ENCODE results near the gene AMHR2.

The AMHR2 gene

DNA sequence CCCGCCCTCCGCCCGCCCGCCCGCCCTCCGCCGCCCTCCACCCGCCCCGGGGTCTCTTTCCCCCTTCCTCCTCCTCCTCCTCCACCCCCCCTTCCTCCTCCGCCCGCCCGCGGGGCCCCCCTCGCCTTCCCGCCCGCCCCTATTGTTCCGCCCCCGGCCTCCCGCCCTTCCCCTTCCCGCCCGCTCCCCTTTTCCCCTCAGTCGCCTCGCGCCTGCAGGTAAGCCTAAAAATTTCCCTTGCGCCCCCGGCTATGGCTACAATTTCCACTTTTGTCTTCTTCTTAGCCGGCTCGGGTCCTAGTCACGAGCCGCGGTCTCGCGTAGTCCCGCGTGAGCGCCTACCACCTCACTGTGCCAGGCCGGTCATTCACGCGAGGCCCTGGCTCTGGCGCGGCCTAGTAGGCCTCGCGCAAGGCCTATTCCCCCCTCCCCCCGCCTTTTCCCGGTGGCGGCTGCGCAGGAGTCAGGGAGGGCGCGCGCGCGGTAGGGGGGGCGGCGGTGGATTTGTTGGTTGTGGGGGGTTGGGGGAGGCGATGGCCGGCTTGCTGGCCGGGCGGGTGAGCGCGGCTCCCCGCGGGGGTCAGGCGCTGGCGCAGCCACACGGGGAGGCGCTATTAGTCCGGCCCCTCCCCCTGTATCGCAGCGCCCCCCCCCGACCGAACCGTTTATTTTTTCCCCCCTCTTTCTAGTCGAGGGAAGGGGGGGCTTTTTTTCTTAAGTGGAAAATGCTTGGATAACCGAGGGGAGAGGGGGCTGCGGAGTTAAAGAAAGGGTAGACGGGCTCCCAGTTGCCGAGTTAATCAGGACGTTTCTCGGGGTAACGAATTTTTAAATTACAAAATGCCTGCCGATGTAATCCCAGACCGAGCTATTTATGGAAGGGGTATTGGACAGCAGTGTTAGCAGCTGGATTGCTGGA is 28.8 kb downstream of the AMHR2 start:
- DNase-seq (ENCODE audit: low read depth, low spot score): peak; percentile 41

DNA sequence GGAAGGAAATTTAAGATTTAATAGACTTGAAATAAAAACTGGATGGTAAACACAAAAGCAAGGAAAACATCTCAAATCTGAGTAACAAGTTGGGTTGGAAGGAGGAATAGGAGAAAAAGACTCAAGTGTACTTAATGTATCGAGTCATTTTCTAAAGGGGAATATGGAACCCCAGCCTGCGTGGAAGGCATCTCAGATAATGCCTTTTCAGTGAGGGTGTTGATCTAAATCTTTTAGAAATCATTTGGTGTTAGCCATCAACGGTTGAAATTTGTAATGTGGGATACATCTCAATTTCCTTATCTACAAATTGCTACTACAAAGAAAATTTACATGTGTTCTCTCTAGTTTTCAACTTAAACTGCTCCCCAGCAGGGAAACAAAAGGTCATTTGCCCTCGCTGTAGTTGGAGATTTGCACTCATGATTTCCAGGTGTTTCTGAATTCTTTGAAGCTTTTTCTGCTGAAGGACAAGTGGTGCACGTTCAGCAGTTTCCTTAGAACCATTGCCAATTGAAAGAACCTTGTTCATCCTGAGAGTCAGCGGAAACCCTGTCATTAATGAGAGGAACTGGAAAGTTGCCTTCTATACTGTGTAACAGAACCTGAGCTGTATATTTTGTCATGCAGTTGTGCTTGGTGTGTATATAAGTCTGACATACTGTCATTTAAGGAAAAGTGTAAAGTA is 30.4 kb downstream of the AMHR2 start:
- no peak for DNase-seq (ENCODE audit: low read depth, low spot score)

DNA sequence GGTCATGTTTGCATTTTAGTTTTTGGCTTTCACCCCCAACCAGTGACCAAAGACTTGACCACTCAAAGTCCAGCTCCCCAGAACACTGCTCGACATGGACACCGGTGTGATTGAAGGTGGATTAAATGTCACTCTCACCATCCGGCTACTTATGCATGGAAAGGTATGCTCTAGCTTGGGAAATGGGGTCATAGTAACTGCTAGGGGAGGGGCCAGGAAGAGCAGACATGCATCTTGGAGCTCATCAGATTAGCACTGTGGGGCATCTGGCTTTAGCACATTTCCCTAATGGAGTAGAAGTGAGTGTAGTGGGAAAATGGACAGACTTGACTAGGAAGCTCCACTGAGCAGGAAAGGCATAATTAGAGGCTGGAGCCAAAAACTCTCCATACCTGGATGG is 31.1 kb downstream of the AMHR2 start:
- DNase-seq (ENCODE audit: low read depth, low spot score): no peak

DNA sequence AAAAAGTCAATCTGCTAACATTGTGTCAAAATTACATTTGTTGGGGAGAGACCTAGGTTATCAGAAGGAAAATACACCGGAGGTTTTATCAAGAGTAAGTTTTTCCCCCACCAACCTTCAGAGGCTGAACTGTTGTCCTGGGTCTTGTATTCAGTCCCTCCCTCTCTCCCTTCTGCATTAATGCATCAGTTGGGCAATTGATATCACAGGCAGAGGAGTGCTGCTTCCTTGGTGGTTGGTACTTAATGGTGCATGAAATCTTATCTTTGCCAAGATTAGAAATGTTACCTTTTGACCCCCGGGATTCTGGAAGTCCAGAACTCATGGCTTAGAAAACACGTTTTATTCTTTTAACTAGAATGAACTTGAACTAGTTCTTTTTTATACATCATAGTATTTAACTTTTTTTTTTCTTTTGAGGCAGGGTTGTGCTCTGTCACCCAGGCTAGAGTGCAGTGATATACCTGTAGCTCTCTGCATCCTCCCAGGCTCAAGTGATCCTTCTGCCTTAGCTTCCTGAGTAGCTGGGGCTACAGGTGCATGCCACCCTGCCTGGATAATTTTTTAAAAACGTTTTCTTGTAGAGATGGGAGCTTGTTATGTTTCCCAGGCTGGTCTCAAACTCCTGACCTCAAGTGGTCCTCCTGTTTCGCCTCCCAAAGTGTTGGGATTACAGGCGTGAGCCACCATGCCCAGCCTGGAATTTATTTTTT is 33.2 kb downstream of the AMHR2 start:
- DNase-seq (ENCODE audit: low read depth, low spot score): no peak

DNA sequence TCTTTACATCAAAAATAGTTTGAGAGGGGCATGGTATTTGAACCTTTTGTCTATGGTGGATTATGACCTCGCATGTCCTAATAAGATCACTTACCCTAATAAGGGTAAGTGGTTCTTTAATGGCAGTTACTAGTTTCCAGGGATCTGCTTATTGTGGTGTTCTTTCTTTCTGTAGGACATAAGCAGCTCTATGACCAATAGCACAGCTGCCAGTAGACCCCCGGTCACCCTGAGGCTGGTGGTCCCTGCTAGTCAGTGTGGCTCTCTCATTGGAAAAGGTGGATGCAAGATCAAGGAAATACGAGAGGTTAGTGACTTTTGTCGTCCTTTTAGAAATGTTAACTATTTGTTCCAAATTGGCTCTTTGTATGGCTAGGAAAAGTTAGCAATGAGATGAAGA is 35.4 kb downstream of the AMHR2 start:
- DNase-seq (ENCODE audit: low read depth, low spot score): no peak

DNA sequence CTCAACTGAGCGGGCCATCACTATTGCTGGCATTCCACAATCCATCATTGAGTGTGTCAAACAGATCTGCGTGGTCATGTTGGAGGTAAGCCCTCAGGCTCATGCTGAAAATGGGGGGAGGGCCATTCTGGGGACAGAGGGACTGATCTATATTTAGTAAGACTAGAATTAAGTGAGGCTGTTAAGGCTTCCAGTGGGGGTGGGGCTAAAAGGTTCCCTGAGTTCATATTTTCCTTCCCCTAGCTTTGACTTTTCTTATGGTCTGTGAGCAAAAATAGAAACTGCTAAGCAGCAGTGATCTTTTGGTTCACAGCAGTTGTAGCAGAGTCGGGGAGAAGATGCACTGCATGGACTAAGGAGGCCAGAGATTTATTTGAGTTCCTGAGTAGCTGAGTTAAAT is 37.4 kb downstream of the AMHR2 start:
- no peak for DNase-seq (ENCODE audit: low read depth, low spot score)

DNA sequence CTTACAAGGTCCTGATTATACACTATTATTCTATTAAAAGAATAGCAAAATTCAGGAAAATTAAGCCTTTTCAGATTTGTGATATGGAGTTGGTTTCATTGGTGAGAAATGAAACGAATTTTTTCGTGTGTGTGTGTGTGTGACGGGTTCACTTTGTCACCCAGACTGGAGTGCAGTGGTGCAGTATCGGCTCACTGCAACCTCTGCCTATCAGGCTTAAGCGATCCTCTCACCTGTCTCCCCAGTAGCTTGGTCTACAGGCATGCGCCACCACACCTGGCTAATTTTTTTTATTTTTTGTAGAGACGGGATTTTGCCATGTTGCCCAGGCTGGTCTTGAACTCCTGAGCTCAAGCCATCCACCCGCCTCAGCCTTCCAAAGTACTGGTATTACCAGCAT is 37.9 kb downstream of the AMHR2 start:
- DNase-seq (ENCODE audit: low read depth, low spot score): no peak

DNA sequence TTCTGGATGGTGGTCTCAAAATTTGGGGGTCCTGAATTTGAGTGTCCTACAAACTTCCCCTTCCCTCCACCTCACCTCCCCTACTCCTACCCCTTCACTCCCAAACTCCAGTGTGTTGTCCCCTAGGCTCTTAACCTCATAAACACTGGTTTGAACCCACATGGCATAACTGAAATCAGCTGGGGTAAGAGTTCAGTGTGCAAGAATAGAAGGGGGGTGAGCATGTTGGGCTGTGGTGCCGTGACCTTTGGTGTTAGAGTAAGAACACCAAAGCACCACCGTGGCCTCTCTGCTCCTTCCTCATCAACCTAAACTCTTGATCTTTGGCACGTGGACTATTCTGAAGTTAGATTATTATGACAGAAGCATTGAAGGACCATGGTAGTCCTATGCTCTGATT is 39.3 kb downstream of the AMHR2 start:
- no peak for DNase-seq (ENCODE audit: low read depth, low spot score)

DNA sequence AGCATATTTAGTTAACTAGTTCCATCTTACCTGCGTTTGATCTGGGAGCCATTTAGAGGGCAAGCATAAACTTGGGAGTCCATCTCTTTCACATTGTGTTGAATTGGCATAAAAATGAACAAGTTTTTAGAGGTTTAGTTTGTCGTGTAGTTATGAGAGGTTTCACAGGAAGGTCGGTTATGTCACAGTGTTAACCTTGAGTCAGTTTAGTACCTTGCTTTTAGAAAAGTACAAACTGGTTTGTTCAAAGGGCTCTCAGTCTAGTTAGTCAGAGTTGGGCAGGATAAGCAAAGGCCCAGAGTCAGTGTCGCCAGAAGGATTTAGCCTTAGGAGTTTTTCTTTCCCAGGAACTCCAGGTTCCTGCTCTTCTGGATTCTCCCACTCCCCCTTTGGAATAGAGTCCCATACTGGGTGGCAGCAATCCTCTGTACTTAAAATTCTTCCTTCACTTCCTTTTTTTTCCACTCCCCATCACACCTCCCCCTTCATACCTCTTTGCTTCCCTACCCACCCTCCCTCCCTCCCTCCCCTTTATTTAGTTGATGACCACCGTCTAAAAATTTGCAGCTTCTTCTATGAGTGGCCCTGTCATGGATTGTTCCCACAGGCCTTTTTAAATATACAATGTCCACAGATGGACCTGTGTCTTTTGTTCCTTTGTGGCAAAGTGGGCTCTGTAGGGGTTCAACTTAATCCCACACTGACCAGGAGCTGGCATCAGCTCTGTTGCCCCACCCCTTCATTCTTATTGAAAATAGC is 40.3 kb downstream of the AMHR2 start:
- no peak for DNase-seq (ENCODE audit: low read depth, low spot score)

DNA sequence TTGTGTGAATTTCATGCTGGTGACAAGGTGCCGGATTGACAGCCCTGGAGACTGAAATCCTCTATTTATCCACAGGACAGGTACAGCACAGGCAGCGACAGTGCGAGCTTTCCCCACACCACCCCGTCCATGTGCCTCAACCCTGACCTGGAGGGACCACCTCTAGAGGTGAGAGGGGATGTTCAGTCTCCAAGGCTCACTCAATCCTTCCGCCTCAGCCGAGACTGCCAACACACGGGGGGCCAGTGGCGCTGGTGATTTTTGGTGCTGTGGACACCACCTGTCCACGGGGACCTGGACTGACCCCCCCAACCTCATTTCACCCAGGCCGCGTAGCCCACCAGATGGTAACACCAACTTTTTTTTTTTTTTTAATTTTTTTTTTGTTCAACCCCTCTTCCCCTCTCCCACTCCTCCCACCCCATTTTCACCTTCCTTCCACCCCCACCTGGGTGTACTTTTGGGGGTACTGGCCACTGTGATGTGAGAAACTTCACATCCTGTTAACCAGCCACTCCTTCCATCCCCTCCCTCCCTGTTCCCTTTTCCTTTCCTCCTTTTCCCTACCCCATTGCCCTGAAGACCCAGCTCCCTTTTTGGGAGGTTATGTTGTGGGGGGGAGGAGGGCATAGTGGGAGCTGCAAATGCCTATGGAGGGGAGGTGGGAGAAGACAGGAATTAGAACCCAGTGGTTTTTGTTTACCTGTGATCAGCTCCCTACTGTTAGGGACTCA is 41.2 kb downstream of the AMHR2 start:
- no peak for DNase-seq (ENCODE audit: low read depth, low spot score)

DNA sequence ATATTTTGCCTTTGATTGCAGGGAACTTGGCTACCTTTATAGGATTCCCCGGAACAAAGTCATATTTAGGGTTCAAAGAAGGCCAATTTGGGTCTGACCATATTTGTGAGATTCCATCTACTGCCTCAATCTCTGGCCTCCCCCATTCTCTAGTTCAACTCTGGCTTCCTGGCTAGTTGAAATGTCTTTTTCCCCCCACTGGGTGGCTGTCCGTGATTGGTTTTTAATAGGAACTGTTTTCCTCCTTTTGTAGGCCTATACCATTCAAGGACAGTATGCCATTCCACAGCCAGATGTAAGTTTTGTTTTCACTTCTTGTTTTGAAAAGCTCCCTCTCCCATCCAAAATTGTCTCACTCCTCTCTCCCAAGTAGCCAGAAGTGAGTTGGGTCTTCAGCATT is 42.0 kb downstream of the AMHR2 start:
- DNase-seq (ENCODE audit: low read depth, low spot score): no peak

DNA sequence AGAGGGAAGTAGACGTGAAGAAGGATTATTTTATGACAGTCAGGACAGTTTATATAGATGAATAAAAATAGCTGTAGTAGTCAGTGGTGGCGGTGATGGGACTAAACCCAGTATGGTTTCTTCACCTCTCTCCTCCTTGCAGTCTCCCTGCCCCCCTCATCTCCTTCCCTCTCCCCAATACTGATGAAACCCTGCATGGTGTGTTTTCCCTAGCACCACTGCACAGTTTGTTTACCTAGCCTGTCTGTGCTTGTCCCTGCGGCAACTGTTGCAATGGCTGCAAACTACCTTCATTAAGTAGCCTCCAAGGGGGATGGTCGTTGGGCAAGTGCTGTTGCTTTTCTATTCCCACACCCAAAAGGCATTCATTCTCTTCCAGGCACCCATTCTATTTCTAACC is 43.0 kb downstream of the AMHR2 start:
- no peak for DNase-seq (ENCODE audit: low read depth, low spot score)

DNA sequence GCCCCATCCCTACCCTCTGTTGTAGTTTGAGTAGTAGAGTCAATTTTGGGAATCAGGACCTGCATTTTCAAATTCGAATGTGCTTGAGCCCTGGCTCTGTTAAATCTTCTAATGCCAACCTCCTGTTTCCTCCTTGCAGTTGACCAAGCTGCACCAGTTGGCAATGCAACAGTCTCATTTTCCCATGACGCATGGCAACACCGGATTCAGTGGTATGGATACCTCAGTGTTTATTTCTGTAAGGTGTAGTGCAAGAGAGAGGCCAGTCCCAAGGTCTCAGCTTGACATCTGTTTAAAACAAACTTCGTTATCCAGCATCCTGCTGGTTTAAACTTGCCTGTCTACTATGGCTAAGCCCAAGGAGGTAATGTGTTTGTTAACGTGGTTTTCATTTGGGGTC is 43.4 kb downstream of the AMHR2 start:
- DNase-seq (ENCODE audit: low read depth, low spot score): no peak

DNA sequence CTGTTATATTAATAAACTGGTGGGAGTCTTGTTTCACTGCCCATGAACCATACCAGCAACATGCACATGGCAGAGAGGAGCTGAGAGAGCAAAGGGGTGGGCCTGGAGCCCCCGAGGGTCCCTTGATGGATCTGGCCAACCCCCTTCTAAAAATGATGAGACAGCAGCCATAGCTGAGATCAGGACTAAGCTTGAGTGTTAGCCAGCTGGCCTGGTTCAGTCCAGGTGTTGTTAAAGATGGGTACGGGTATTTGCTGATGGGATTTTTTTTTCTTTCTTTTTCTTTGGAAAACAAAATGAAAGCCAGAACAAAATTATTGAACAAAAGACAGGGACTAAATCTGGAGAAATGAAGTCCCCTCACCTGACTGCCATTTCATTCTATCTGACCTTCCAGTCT is 44.2 kb downstream of the AMHR2 start:
- no peak for DNase-seq (ENCODE audit: low read depth, low spot score)

DNA sequence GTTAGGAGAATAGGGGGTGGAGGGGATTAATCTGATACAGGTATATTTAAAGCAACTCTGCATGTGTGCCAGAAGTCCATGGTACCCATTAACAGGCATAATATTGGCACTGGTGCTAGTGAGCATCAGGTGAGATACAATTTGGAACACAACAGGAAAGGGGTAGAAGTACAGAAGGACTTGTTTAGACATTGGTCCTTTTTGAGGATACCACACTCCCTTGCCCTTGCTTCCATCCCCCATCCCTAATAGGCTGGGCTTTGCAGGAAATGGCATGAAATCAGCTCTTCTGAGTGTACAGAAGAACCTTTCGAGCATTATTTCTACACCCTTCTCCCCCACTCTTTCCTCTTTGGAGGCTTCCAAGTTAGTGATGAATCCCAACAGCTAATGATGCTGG is 44.6 kb downstream of the AMHR2 start:
- no peak for DNase-seq (ENCODE audit: low read depth, low spot score)

DNA sequence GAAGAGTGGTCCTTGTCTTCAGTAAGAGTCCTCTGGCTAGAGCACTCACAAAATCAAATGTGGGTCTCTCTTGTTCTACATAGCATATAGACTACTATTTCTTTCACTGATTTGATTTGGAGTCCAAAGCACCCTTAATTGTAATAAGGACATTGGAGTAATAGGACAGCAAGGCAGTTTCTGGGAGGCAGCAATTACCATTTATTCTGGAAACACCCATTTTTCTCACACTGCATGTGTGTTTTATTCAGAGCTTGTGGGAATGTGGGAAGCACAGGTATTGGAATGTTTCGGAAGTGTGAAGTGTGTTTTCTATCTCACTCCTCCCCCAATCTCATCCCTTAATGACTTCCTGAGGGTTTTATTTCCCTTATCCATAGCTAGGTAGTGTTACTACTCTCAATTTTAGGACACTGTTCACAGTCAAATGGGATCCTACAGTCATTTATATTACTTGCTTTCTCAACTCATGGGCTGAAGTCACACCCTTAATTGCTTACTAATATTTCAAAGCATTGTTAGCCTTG is 48.5 kb downstream of the AMHR2 start:
- no peak for DNase-seq (ENCODE audit: low read depth, low spot score)

DNA sequence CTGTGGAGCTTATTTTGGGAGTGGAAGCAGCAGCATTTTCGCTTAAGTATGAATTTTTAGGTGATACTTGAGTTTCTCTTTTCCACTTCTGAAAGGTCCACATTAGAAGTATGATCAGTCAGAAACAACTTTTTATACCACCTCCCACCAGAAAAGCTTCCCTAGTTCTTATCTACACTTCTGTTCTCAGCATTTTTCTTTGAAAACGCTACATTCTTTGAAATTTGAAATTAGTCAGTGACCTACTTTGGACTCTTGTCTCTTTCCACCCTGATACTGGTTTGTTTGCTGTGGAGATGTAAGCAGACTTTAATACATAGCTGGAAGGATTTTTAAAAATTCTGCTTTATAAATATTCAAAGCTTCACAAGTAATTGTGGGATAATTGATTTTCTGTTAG is 50.4 kb downstream of the AMHR2 start:
- DNase-seq (ENCODE audit: low read depth, low spot score): no peak

DNA sequence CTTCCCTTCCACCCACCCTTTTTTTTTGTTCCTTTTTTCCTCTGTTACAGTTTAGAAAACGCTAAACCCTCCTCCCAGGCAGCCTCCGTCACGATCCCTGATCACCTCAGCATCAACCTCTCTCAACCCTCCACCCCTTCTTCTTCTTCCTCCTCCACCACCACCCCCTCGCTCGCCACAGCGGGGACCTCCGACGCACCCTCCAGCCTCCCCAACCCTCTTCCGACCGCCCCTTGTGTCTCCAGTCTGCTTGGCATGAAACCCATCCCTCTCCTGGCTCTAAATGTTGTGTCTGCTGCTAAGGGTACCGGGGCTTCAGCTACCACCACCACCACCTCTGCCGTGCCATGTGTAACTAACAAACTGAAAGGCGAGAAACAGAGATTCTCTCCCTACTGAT is 51.2 kb downstream of the AMHR2 start:
- DNase-seq (ENCODE audit: low read depth, low spot score): no peak

DNA sequence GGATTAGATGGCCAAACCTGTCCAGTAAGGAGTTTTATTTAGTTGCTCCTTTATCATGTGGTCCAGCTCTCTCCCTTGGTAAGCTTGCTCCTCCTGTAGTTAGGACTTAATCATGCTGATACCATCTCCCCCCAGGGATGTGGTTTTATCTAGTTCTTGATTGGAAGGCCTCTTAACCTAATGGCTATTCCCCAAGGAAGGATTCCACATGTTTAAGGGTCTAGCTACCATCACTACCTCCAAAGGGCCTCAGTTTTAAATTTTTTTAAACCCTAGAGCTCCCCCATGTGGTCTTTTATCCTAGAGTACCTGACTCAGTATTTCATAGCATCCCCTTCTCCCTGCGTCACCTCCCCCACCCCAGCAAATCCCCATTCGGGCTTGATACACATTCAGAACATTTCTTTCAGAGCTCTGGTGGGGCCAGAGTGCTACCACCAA is 53.1 kb downstream of the AMHR2 start:
- DNase-seq (ENCODE audit: low read depth, low spot score): no peak

DNA sequence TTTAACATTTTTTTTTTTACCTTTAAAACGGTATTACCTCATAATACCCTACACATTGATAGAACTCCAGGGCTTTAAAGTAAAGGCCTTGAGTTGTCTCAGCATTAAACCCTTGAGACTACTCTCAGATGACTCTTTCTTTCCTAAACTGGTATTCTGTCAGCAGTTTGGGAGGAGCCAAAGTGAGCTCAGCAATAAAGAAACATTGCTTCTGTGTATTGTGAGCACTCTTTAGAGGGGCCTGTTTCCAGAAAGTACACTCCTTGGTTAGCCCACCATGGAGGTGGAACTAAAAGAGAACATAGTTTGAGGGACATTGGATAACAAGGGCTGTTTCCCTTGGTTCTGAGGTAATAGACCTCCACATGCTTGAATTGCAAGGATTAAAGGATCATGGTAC is 55.2 kb downstream of the AMHR2 start:
- no peak for DNase-seq (ENCODE audit: low read depth, low spot score)

DNA sequence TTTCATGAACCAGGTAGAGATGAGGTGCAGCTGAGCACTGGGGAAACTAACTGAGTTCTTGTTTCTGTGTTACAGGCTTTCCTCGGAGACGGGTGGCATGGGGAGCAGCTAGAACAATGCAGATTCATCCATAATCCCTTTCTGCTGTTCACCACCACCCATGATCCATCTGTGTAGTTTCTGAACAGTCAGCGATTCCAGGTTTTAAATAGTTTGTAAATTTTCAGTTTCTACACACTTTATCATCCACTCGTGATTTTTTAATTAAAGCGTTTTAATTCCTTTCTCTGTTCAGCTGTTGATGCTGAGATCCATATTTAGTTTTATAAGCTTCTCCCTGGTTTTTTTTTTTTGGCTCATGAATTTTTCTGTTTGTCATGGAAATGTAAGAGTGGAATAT is 55.7 kb downstream of the AMHR2 start:
- no peak for DNase-seq (ENCODE audit: low read depth, low spot score)
